Measurements from ENCODE around the gene ATAD5. TPM values are rescaled to one million over a fixed set of nuclear protein-coding genes. Genes with fewer than 3 reads are reported as not detected.

The ATAD5 gene

DNA sequence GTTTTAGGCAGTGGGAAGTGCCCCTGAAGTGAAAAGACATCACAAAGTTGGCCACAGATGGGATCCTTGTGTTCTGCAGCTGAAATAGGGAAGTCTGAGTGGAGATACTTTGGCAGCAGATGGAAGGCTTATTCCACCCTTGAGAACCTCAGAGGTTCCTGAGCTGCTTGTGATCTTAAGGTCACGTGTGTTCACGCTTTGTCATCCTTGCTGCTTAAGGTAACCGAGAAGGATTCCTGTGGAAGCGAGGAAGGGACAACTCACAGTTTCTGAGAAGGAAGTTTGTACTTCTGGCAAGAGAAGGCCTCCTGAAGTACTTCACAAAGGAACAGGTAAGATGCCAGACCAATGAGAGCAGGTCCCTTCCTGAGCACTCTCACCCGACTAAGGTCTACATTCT is 102.2 kb downstream of the ATAD5 start:
- Histone ChIP-seq H3K9me3 (ENCODE audit: control insufficient read depth, low read length) (no peaks in the 10 kb centered on the region), H3K14ac (ENCODE audit: low read length in 2 of 2) (no peak overlapping the region), H3K4ac (ENCODE audit: low read depth in 1 of 2, low read length in 2 of 2) (no peak overlapping the region), H2BK5ac (ENCODE audit: low read depth, low read length, poor library complexity, severe bottlenecking) (no peak overlapping the region), H3K36me3 (ENCODE audit: control insufficient read depth in 1 of 2, insufficient read depth in 2 of 2, low read depth in 1 of 2, low read length in 2 of 2) (peaks cover 0 to 3% of the 10 kb centered on the region in 2 experiments), H4K91ac (ENCODE audit: low read length) (no peak overlapping the region), H3K4me3 (ENCODE audit: insufficient read depth in 1 of 2, low read depth in 1 of 2, low read length in 2 of 2) (no peak overlapping the region), H3K27me3 (ENCODE audit: control insufficient read depth in 1 of 2, insufficient read depth in 1 of 2, low read length in 2 of 2) (peaks cover 0 to 15% of the 10 kb centered on the region in 2 experiments), H2AFZ (ENCODE audit: low read depth, low read length) (no peak overlapping the region), H3K9ac (ENCODE audit: low read length) (no peak overlapping the region), H2BK12ac (ENCODE audit: low read length in 2 of 2) (no peak overlapping the region), H3K23ac (ENCODE audit: low read length in 2 of 2) (no peak overlapping the region), H3K27ac (ENCODE audit: low read length, poor library complexity, severe bottlenecking) (no peak overlapping the region), H4K8ac (ENCODE audit: low read length) (no peak overlapping the region), H2AK5ac (ENCODE audit: low read length, severe bottlenecking) (no peak overlapping the region), H3K18ac (ENCODE audit: low read depth in 1 of 2, low read length in 2 of 2) (no peak overlapping the region), H2BK120ac (ENCODE audit: low read depth, low read length) (no peak overlapping the region), H3K4me2 (ENCODE audit: low read length, poor library complexity, severe bottlenecking) (no peak overlapping the region), H3K4me1 (ENCODE audit: control insufficient read depth, insufficient read depth, low read depth, low read length) (no peaks in the 10 kb centered on the region), H3K79me1 (replicated peaks; ENCODE audit: low read length, poor library complexity, severe bottlenecking) (no peaks in the 10 kb centered on the region), H2BK15ac (ENCODE audit: low read depth, poor library complexity, severe bottlenecking) (no peak overlapping the region)
- DNase-seq: no peak
- WGBS: 95% methylated on average over 5 of the region's 5 CpGs

DNA sequence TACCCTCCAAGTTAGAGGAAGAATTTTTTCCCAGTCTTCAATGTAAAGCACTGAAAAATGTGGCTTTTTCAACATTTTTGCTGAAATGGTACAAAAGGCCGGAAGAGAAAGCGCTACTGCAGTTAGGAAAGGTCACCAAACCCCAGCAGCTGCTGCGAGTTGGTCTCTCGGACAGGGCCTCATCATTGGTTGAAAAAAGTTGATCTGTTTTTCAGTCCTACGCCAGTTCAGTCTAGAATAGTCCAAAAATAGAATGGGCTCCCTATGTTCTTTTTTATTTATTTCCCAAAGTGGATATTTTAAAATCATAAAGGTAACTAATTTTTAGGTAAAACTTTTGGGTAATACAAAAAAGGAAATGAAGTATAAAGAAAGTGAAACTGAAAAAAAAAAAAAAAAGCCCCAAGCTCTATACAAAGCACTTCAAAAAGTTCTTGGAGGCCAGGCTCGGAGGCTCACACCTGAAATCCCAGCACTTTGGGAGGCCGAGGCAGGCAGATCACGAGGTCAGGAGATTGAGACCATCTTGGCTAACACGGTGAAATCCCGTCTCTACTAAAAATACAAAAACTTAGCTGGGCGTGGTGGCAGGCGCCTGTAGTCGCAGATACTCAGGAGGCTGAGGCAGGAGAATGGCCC is 107.4 kb downstream of the ATAD5 start:
- Histone ChIP-seq H3K14ac (ENCODE audit: low read length in 2 of 2) (no peak overlapping the region), H3K36me3 (ENCODE audit: control insufficient read depth in 1 of 2, insufficient read depth in 2 of 2, low read depth in 1 of 2, low read length in 2 of 2) (peaks cover 0 to 5% of the 10 kb centered on the region in 2 experiments), H3K18ac (ENCODE audit: low read depth in 1 of 2, low read length in 2 of 2) (no peak overlapping the region), H2BK120ac (ENCODE audit: low read depth, low read length) (no peak overlapping the region), H3K4me1 (ENCODE audit: control insufficient read depth, insufficient read depth, low read depth, low read length) (no peaks in the 10 kb centered on the region), H3K4ac (ENCODE audit: low read depth in 1 of 2, low read length in 2 of 2) (no peak overlapping the region), H3K9ac (ENCODE audit: low read length) (no peak overlapping the region), H2BK15ac (ENCODE audit: low read depth, poor library complexity, severe bottlenecking) (no peak overlapping the region), H2AK5ac (ENCODE audit: low read length, severe bottlenecking) (no peak overlapping the region), H3K79me1 (replicated peaks; ENCODE audit: low read length, poor library complexity, severe bottlenecking) (no peaks in the 10 kb centered on the region), H2BK12ac (ENCODE audit: low read length in 2 of 2) (no peak overlapping the region), H4K91ac (ENCODE audit: low read length) (no peak overlapping the region), H3K4me2 (ENCODE audit: low read length, poor library complexity, severe bottlenecking) (no peak overlapping the region), H3K27ac (ENCODE audit: low read length, poor library complexity, severe bottlenecking) (no peak overlapping the region), H3K4me3 (ENCODE audit: insufficient read depth in 1 of 2, low read depth in 1 of 2, low read length in 2 of 2) (no peak overlapping the region), H4K8ac (ENCODE audit: low read length) (no peak overlapping the region), H3K23ac (ENCODE audit: low read length in 2 of 2) (no peak overlapping the region), H3K27me3 (ENCODE audit: control insufficient read depth in 1 of 2, insufficient read depth in 1 of 2, low read length in 2 of 2) (no peaks in the 10 kb centered on the region), H2BK5ac (ENCODE audit: low read depth, low read length, poor library complexity, severe bottlenecking) (no peak overlapping the region), H3K9me3 (ENCODE audit: control insufficient read depth, low read length) (no peaks in the 10 kb centered on the region), H2AFZ (ENCODE audit: low read depth, low read length) (no peak overlapping the region)
- no peak for DNase-seq
- WGBS: 95% methylated on average over 12 of the region's 13 CpGs

DNA sequence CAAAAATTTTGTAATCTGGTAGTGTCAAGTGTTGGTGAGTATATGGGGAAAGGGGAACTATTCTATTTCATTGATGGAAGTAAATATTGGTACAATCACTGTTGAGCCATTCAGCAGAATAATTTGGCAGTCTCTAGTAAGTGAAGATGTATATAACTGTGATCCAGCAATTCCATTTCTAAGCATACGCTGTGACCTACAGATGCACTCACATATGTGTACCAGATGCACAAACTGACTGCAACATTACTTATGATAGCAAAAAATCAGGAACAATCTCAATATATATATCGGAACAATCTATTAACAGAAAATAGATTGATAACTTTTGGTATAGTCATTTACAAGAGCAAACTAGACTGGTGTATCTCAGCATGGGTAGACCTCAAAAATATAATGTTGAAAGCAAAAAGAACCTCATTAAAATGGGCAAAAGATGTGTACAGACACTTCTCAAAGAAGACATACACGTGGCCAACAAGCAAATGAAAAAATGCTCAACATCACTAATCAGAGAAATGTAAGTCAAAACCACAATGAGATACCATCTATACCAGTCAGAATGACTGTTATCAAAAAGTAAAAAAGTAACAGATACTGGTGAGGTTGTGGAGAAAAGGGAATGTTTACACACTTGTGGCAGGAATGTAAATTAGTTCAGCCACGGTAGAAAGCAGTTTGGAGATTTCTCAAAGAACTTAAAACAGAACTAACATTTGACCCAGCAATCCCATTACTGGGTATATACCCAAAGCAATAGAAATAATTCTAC is 110.7 kb downstream of the ATAD5 start:
- no peaks in the 10 kb centered on the region for H3K9me3 ChIP-seq (ENCODE audit: control insufficient read depth, low read length)
- no peak overlapping the region for H3K14ac ChIP-seq (ENCODE audit: low read length in 2 of 2)
- H2AFZ ChIP-seq (ENCODE audit: low read depth, low read length): no peak overlapping the region
- H3K4me1 ChIP-seq (ENCODE audit: control insufficient read depth, insufficient read depth, low read depth, low read length): no peaks in the 10 kb centered on the region
- H3K18ac ChIP-seq (ENCODE audit: low read depth in 1 of 2, low read length in 2 of 2): no peak overlapping the region
- no peak overlapping the region for H3K4me3 ChIP-seq (ENCODE audit: insufficient read depth in 1 of 2, low read depth in 1 of 2, low read length in 2 of 2)
- H2AK5ac ChIP-seq (ENCODE audit: low read length, severe bottlenecking): no peak overlapping the region
- WGBS: 72% methylated on average over 3 of the region's 4 CpGs
- H3K79me1 ChIP-seq (replicated peaks; ENCODE audit: low read length, poor library complexity, severe bottlenecking): no peaks in the 10 kb centered on the region
- H2BK5ac ChIP-seq (ENCODE audit: low read depth, low read length, poor library complexity, severe bottlenecking): no peak overlapping the region
- H4K8ac ChIP-seq (ENCODE audit: low read length): no peak overlapping the region
- H3K27me3 ChIP-seq (ENCODE audit: control insufficient read depth in 1 of 2, insufficient read depth in 1 of 2, low read length in 2 of 2): no peaks in the 10 kb centered on the region
- no peak overlapping the region for H3K4ac ChIP-seq (ENCODE audit: low read depth in 1 of 2, low read length in 2 of 2)
- H3K9ac ChIP-seq (ENCODE audit: low read length): no peak overlapping the region
- no peak overlapping the region for H4K91ac ChIP-seq (ENCODE audit: low read length)
- H2BK15ac ChIP-seq (ENCODE audit: low read depth, poor library complexity, severe bottlenecking): no peak overlapping the region
- peak; percentile 35 for DNase-seq
- H3K27ac ChIP-seq (ENCODE audit: low read length, poor library complexity, severe bottlenecking): no peak overlapping the region
- peaks cover 0 to 3% of the 10 kb centered on the region in 2 experiments for H3K36me3 ChIP-seq (ENCODE audit: control insufficient read depth in 1 of 2, insufficient read depth in 2 of 2, low read depth in 1 of 2, low read length in 2 of 2)
- H3K23ac ChIP-seq (ENCODE audit: low read length in 2 of 2): no peak overlapping the region
- no peak overlapping the region for H2BK12ac ChIP-seq (ENCODE audit: low read length in 2 of 2)
- no peak overlapping the region for H3K4me2 ChIP-seq (ENCODE audit: low read length, poor library complexity, severe bottlenecking)
- H2BK120ac ChIP-seq (ENCODE audit: low read depth, low read length): no peak overlapping the region

Small RNA genes within 50 kb of the gene (small RNA-seq; reads per million reads assigned to genes)
- gene RNU6-298P (ENCODE audit: low read depth): not detected

All from mesenchymal stem cell (in vitro differentiated cells and primary cell).